Spleen (tissue), 7 donors: Measurements from ENCODE around the gene ZGPAT.

Source experiments
- POLR2A ChIP-seq, 3 donors: fragments of 450-650 bp; IDR thresholded peaks; one replicate each; pipeline ENCODE4 v1.5.1; 2017; ENCODE audit warnings: antibody characterized with exemption in 3 of 3, mild to moderate bottlenecking in 1 of 3
- POLR2AphosphoS5 ChIP-seq, 3 donors: sonication (generic); formaldehyde crosslinking; IDR thresholded peaks; one replicate each; pipeline ENCODE4 v1.5.1; 2017; ENCODE audit warnings: antibody characterized with exemption in 3 of 3
- TF ChIP-seq, protein P1 (sequence below), 11 experiments: fragments of 200-600 bp in 7 of 11; fragments of 450-650 bp in 4 of 11; sonication (generic) in 4 of 11; IDR thresholded peaks in 8 of 11; conservative IDR thresholded peaks in 3 of 11; 1 replicate in 7 of 11; 2 replicates in 4 of 11; pipeline versions ENCODE4 v1.4.0 to v1.8.0; 2016 to 2021; ENCODE audit warnings: antibody characterized with exemption in 11 of 11, inconsistent platforms in 4 of 11, mild to moderate bottlenecking in 1 of 11
- donor health status: DM: no; HTN: no; CAD: no; lungs with moderate emphysema.
- donor health status: DM: no; HTN: no; CAD: no.
- donor health status: DM: no; HTN: no; CAD: no.

GRCh38 chr20:63749597-63750508, 42.0 kb downstream of the ZGPAT start:
- TF ChIP-seq, protein P1, sequence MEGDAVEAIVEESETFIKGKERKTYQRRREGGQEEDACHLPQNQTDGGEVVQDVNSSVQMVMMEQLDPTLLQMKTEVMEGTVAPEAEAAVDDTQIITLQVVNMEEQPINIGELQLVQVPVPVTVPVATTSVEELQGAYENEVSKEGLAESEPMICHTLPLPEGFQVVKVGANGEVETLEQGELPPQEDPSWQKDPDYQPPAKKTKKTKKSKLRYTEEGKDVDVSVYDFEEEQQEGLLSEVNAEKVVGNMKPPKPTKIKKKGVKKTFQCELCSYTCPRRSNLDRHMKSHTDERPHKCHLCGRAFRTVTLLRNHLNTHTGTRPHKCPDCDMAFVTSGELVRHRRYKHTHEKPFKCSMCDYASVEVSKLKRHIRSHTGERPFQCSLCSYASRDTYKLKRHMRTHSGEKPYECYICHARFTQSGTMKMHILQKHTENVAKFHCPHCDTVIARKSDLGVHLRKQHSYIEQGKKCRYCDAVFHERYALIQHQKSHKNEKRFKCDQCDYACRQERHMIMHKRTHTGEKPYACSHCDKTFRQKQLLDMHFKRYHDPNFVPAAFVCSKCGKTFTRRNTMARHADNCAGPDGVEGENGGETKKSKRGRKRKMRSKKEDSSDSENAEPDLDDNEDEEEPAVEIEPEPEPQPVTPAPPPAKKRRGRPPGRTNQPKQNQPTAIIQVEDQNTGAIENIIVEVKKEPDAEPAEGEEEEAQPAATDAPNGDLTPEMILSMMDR (IDR thresholded peaks at IDR 0.05 in 8 of 11, conservative IDR thresholded peaks at IDR 0.05 in 3 of 11), result no peak
- no peak for TF ChIP-seq POLR2A (IDR thresholded peaks at IDR 0.05)
- TF ChIP-seq POLR2AphosphoS5 (IDR thresholded peaks at IDR 0.05), result peak in 2 of 3 donors; percentile 58 to 61
